Left ventricle myocardium inferior (tissue), 1 donor: ENCODE data around the gene PNISR. TPM values are rescaled to one million over a fixed set of nuclear protein-coding genes. Genes with fewer than 3 reads are reported as not detected.
A peak's percentile ranks its signal among the peaks of the same experiment; 100 is the strongest.

Experiments used
- DNase-seq: peaks from one replicate; pipeline ENCODE4 v3.0.0-alpha.2; 2020
- H3K27ac ChIP-seq: fragments of 200-600 bp; replicated peaks from 2 replicates; pipeline ENCODE4 v1.8.0; 2021
- H3K27me3 ChIP-seq: fragments of 200-600 bp; 2 replicates; pipeline ENCODE4 v1.8.0; 2021; ENCODE audit warnings: low read depth
- H3K36me3 ChIP-seq: fragments of 200-600 bp; 2 replicates; pipeline ENCODE4 v1.8.0; 2021
- H3K4me1 ChIP-seq: fragments of 200-600 bp; 2 replicates; pipeline ENCODE4 v1.8.0; 2021
- H3K4me3 ChIP-seq: fragments of 200-600 bp; 2 replicates; pipeline ENCODE4 v1.8.0; 2021; ENCODE audit warnings: mild to moderate bottlenecking, moderate library complexity
- H3K9me3 ChIP-seq: fragments of 200-600 bp; replicated peaks from 2 replicates; pipeline ENCODE4 v1.8.0; 2021
- intact Hi-C: fragments of 100-400 bp; cut with micrococcal nuclease; formaldehyde crosslinking; loops from one replicate; pipeline ENCODE4 v1.11.0; 2022
- total RNA-seq: library from RNA; stranded (reverse); fragmentation: NEBNext Ultra II Directional; extraction: Animal tissue kit (Norgen Biotek cat#: 25700); gene quantifications from one replicate; pipeline ENCODE4 v1.2.1, GENCODE V29; 2021
- TF ChIP-seq, protein P1 (sequence below): fragments of 200-600 bp; IDR thresholded peaks from 2 replicates; pipeline ENCODE4 v1.8.0; 2021; ENCODE audit warnings: antibody characterized with exemption, mild to moderate bottlenecking, borderline replicate concordance
- donor health status: DM: no; HTN: yes; CAD: no; lungs with severe emphysema.

The PNISR gene
- total RNA-seq, 1 donor from 2014 or later: 52.0 TPM

GRCh38 chr6:99350573-99350972 is 74.5 kb downstream of the PNISR start:
- Histone ChIP-seq H3K4me1 (peaks cover 8% of the 10 kb centered on the region), H3K36me3 (no peaks in the 10 kb centered on the region), H3K27me3 (peaks cover 91% of the 10 kb centered on the region), H3K9me3 (no peaks in the 10 kb centered on the region), H3K4me3 (no peak overlapping the region), H3K27ac (no peak overlapping the region)
- TF ChIP-seq, protein P1, sequence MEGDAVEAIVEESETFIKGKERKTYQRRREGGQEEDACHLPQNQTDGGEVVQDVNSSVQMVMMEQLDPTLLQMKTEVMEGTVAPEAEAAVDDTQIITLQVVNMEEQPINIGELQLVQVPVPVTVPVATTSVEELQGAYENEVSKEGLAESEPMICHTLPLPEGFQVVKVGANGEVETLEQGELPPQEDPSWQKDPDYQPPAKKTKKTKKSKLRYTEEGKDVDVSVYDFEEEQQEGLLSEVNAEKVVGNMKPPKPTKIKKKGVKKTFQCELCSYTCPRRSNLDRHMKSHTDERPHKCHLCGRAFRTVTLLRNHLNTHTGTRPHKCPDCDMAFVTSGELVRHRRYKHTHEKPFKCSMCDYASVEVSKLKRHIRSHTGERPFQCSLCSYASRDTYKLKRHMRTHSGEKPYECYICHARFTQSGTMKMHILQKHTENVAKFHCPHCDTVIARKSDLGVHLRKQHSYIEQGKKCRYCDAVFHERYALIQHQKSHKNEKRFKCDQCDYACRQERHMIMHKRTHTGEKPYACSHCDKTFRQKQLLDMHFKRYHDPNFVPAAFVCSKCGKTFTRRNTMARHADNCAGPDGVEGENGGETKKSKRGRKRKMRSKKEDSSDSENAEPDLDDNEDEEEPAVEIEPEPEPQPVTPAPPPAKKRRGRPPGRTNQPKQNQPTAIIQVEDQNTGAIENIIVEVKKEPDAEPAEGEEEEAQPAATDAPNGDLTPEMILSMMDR: no peak
- intact Hi-C loops: no loop called here
- DNase-seq: no peak

- no peaks in the 10 kb centered on the region for H3K9me3 ChIP-seq
- H3K27me3 ChIP-seq: peaks cover 86% of the 10 kb centered on the region
- no peaks in the 10 kb centered on the region for H3K36me3 ChIP-seq
- TF ChIP-seq, protein P1: no peak
- intact Hi-C loops: no loop called here
- no peak within 1 kb of the TSS for H3K27ac ChIP-seq
- no peak for DNase-seq
- H3K4me1 ChIP-seq: peaks cover 8% of the 10 kb centered on the region
- H3K4me3 ChIP-seq: peak within 1 kb of the TSS; percentile 68
Observed at GRCh38 chr6:99349171-99350141, 75.7 kb downstream of the PNISR start, which contains the start of gene FAXC. Gene FAXC (minus strand): TSS chr6:99349674. CDS start chr6:99349372, 302 bp downstream.

- no peaks in the 10 kb centered on the region for H3K9me3 ChIP-seq
- peaks cover 87% of the 10 kb centered on the region for H3K27me3 ChIP-seq
- intact Hi-C loops: no loop called here
- peaks cover 8% of the 10 kb centered on the region for H3K4me1 ChIP-seq
- no peaks in the 10 kb centered on the region for H3K36me3 ChIP-seq
- peak overlapping the region; percentile 68 for H3K4me3 ChIP-seq
- TF ChIP-seq, protein P1: no peak
- no peak overlapping the region for H3K27ac ChIP-seq
- DNase-seq: no peak
Observed at GRCh38 chr6:99348288-99349170, 76.6 kb downstream of the PNISR start.

Other genes starting within 250 kb of the PNISR start
- gene FAXC, start 75.6 kb downstream of the PNISR start, total RNA-seq: 0.49 TPM
- 36.2 TPM for gene COQ3, start 31.1 kb downstream of the PNISR start, total RNA-seq
- 13.4 TPM for gene USP45, start 90.1 kb upstream of the PNISR start, total RNA-seq
- gene CCNC, start 143.4 kb upstream of the PNISR start, total RNA-seq: 15.1 TPM
- not detected for gene PRDM13, start 181.5 kb upstream of the PNISR start, total RNA-seq